Measurements from ENCODE around the gene TBR1. TPM values are rescaled to one million over a fixed set of nuclear protein-coding genes. Genes with fewer than 3 reads are reported as not detected.

TBR1 gene
- total and polyA plus RNA-seq, 7 donors = not detected

DNA sequence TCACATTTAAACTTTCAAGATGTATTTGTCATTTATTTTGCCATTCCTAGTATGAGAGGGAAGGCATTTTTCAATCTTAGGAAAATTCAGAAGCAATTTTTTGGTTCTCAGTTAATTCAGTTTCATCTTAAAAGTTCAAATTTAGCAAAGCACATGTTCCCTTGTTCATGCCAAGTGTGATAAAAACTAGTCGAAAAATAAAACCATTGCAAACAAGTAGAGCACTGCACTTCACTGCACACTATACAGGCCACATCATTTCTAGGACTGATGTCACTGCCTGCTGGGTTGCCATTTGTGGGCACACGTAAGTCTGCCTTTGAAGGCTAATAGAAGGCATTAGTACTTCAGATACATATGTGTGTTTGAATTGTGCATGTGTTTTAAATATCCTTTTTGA, 14.3 kb downstream of the TBR1 start:
- no peak for TF ChIP-seq POLR2A (IDR thresholded peaks at IDR 0.05)
- TF ChIP-seq EP300 (IDR thresholded peaks at IDR 0.05) = no peak
- TF ChIP-seq, protein P1, sequence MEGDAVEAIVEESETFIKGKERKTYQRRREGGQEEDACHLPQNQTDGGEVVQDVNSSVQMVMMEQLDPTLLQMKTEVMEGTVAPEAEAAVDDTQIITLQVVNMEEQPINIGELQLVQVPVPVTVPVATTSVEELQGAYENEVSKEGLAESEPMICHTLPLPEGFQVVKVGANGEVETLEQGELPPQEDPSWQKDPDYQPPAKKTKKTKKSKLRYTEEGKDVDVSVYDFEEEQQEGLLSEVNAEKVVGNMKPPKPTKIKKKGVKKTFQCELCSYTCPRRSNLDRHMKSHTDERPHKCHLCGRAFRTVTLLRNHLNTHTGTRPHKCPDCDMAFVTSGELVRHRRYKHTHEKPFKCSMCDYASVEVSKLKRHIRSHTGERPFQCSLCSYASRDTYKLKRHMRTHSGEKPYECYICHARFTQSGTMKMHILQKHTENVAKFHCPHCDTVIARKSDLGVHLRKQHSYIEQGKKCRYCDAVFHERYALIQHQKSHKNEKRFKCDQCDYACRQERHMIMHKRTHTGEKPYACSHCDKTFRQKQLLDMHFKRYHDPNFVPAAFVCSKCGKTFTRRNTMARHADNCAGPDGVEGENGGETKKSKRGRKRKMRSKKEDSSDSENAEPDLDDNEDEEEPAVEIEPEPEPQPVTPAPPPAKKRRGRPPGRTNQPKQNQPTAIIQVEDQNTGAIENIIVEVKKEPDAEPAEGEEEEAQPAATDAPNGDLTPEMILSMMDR (IDR thresholded peaks at IDR 0.05) = no peak
- TF ChIP-seq POLR2AphosphoS5 (IDR thresholded peaks at IDR 0.05) = no peak
- H3K27me3 ChIP-seq = peaks cover 28 to 52% (median 40%) of the 10 kb centered on the region in 3 donors
- WGBS, 2 donors = 59 to 79% methylated on average over 2 of the region's 2 CpGs

DNA sequence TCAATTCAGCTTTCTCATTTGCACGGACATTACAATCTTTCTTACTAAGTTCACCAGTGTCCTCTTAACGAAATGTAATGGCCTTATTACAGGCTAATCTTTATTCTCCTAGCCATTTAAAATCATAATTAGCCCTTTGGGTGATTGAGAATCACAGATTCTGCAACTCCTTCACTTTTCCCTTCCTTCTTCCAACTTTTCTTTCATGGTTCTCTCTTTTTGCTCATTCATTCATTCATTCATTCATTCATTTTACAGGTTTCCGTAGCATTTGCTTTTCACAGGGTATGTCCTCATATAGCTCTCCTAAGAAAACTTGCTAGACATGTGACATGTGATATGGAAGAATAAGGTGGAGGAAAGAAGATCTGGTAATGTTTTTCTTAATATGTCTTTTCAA, 16.0 kb downstream of the TBR1 start:
- intact Hi-C loops (cut with DNase I) = no loop called here
- no peak for DNase-seq
- Histone ChIP-seq H3K27ac (no peak overlapping the region), H3K4me1 (peaks cover 0 to 11% (median 2%) of the 10 kb centered on the region in 4 donors), H3K4me3 (no peak overlapping the region), H3K27me3 (peaks cover 15 to 39% (median 23%) of the 10 kb centered on the region in 3 donors), H3K9me3 (peaks cover 0 to 3% (median 0%) of the 10 kb centered on the region in 4 donors), H3K36me3 (no peaks in the 10 kb centered on the region)
- no peak for TF ChIP-seq POLR2A (IDR thresholded peaks at IDR 0.05)
- no peak for TF ChIP-seq EP300 (IDR thresholded peaks at IDR 0.05)
- TF ChIP-seq, protein P1 (IDR thresholded peaks at IDR 0.05) = no peak
- no peak for TF ChIP-seq POLR2AphosphoS5 (IDR thresholded peaks at IDR 0.05)
- 80 to 86% methylated on average over 3 of the region's 3 CpGs for WGBS, 2 donors

More for the DNA sequence above, 14.3 kb downstream of the TBR1 start:
- intact Hi-C loops (cut with DNase I) = no loop called here
- peaks cover 0 to 21% (median 6%) of the 10 kb centered on the region in 4 donors for H3K4me1 ChIP-seq
- H3K36me3 ChIP-seq = no peaks in the 10 kb centered on the region
- H3K9me3 ChIP-seq = no peaks in the 10 kb centered on the region
- H3K4me3 ChIP-seq = no peak overlapping the region
- H3K27ac ChIP-seq = no peak overlapping the region
- no peak for DNase-seq

DNA sequence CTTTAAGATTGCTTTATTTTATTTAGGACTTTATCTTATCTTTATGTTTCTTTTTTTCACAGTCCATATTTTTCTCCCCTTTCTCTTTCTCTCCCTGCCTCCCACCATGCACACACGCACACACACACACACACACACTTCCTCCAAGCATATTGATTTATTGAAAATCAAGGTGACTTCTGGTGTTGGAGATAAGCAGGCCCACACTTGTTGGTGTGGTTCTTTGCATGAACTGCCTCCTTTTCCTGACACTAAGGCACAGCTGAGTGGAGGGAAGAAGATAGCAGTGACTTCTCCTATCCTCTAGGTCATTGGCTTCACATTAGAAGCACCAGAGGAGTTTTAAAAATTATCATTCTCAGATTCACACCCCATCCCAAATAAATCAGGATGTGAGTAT, 18.0 kb downstream of the TBR1 start:
- H3K4me3 ChIP-seq = no peak overlapping the region
- H3K27me3 ChIP-seq = peaks cover 0 to 19% (median 4%) of the 10 kb centered on the region in 3 donors
- TF ChIP-seq POLR2AphosphoS5 (IDR thresholded peaks at IDR 0.05) = no peak
- no peak for TF ChIP-seq POLR2A (IDR thresholded peaks at IDR 0.05)
- TF ChIP-seq, protein P1 (IDR thresholded peaks at IDR 0.05) = no peak
- H3K27ac ChIP-seq = no peak overlapping the region
- 18 to 24% methylated on average over 1 of the region's 1 CpG for WGBS, 2 donors
- no peak for DNase-seq
- intact Hi-C loops (cut with DNase I) = no loop called here
- H3K36me3 ChIP-seq = no peaks in the 10 kb centered on the region
- H3K4me1 ChIP-seq = no peaks in the 10 kb centered on the region
- peaks cover 0 to 3% (median 0%) of the 10 kb centered on the region in 4 donors for H3K9me3 ChIP-seq

DNA sequence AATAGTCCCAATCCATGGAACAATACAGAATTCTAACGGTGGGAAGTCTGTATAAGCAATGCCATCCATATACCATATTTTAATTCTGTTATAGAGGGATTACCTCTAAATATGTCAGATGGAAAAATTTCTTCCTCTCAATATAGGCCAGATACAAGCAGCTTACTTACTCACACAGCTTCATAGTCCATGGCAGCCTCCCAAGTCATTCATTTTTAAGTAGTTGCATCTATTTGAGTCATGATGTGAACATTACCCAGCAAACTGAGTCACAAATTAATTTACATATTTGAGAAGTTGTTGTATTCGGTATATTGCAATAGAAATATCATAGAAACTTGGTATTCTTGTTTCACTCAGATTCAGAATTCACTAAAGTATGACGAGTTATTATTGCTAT, 20.3 kb downstream of the TBR1 start:
- intact Hi-C loops (cut with DNase I) = no loop called here
- Histone ChIP-seq H3K9me3 (peaks cover 0 to 3% (median 0%) of the 10 kb centered on the region in 4 donors), H3K36me3 (no peaks in the 10 kb centered on the region), H3K27ac (no peak overlapping the region), H3K4me1 (no peaks in the 10 kb centered on the region), H3K4me3 (no peak overlapping the region), H3K27me3 (peaks cover 0 to 5% (median 0%) of the 10 kb centered on the region in 3 donors)
- TF ChIP-seq, protein P1 (IDR thresholded peaks at IDR 0.05) = no peak
- TF ChIP-seq EP300 (IDR thresholded peaks at IDR 0.05) (no peak), POLR2AphosphoS5 (IDR thresholded peaks at IDR 0.05) (no peak), POLR2A (IDR thresholded peaks at IDR 0.05) (no peak)
- DNase-seq = no peak
- WGBS, 2 donors = 85 to 88% methylated on average over 3 of the region's 3 CpGs

DNA sequence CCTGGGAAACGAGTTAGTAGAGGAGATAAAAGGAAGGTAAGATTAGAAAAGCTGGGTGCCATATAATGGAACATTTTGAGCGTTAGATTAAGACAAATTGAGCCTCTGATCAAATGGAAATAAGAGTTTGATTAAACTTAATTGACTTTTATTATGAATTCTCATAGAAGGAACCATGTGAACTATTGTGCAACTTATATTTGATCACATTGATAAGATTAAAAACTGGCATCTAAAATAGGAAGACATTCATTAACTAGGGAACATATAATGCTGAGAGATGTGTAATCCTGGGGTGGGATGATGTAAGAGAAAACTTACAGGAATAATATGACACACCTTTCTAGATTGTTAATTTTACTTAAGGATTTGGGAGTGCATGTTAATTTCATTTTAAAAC, 22.5 kb downstream of the TBR1 start:
- Histone ChIP-seq H3K4me3 (no peak overlapping the region), H3K27ac (no peak overlapping the region), H3K27me3 (peaks cover 0 to 5% (median 0%) of the 10 kb centered on the region in 3 donors), H3K36me3 (no peaks in the 10 kb centered on the region), H3K4me1 (no peaks in the 10 kb centered on the region), H3K9me3 (peaks cover 0 to 3% (median 0%) of the 10 kb centered on the region in 4 donors)
- intact Hi-C loops (cut with DNase I) = no loop called here
- no peak for DNase-seq
- 59 to 62% methylated on average over 2 of the region's 2 CpGs for WGBS, 2 donors
- TF ChIP-seq, protein P1 (IDR thresholded peaks at IDR 0.05) = no peak
- no peak for TF ChIP-seq POLR2AphosphoS5 (IDR thresholded peaks at IDR 0.05)
